GM21825 (cell line): ENCODE data around the gene POFUT1.
"Not testable (repeated sequence)": the region's sequence is repeated elsewhere in the genome, so short reads cannot be mapped to it uniquely, and the experiment has no call there.

Source experiments
- ATAC-seq: cut with Tn5 transposase; IDR thresholded peaks from one replicate; pipeline ENCODE4 v1.9.1; 2021; ENCODE audit warnings: mild to moderate bottlenecking, moderate library complexity; ENCODE audit not compliant: unreplicated experiment

POFUT1 gene

DNA sequence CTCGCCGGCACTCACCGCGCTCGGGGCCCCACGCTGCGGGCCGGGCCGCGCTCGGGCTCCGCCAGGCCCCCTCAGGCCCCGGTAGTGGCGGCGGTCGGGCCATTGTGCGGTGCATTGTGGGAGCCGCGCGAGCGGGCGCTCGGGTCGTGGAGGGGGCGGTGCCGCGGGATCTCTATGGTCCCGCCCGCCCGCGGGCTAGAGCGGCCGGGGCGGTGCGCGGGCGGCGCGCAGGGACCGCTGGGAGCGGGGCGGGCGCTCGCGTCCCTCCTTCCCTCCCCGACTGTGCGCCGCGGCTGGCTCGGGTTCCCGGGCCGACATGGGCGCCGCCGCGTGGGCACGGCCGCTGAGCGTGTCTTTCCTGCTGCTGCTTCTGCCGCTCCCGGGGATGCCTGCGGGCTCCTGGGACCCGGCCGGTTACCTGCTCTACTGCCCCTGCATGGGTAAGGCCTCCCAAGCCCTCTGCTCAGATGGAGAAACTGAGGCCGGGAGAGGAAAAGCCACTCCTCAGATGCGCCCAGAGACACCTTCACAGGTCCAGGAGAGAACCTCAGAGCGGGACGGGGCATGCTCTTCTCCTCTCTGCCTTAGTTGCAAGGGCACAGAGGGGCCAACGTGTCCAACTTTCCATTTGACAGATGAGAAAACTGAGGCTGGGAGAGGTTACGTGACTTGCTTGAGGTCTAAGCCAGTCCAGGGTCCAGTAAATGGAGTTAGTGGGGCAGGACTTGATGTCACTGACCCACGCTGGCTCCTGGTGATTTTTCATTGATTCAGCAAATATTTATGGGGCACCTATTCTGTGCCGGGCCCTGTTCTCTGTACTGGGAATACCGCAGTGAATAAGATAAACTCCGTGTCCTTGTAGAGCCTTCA, at the start of gene POFUT1, which contains the start of gene PLAGL2:
TSS of gene POFUT1 (plus strand) at position 255 of the 873 bp plus-strand sequence. CDS start at position 317, 62 bp downstream.
TSS of gene PLAGL2 (minus strand) at position 118 of the 873 bp plus-strand sequence. CDS start 5,565 bp downstream, outside the sequence.
- ATAC-seq = peak; percentile 87

GRCh38 chr20:32158351-32158750, 49.3 kb upstream of the POFUT1 start:
- ATAC-seq = no peak

GRCh38 chr20:32158943-32159660, 48.6 kb upstream of the POFUT1 start:
- no peak for ATAC-seq

DNA sequence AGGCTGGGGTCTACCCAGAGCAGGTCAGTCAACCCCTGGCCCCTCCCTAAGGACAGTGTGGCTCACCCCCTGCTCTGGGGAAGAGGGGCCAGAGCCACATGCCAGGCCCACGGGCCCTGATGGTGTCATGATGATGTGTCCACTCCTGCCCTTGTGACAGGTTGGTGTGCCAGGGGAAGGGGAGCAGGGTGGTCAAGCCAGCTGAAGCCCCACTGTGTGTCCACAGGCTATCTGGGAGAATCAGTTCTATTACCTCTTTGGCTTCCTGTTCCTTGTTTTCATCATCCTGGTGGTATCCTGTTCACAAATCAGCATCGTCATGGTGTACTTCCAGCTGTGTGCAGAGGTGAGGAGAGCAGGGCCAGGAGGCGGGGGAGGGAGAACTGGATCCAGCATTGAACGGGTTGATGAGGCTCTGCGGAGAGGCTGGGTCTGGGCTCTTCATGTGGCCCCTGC, 47.9 kb upstream of the POFUT1 start:
- no peak for ATAC-seq

DNA sequence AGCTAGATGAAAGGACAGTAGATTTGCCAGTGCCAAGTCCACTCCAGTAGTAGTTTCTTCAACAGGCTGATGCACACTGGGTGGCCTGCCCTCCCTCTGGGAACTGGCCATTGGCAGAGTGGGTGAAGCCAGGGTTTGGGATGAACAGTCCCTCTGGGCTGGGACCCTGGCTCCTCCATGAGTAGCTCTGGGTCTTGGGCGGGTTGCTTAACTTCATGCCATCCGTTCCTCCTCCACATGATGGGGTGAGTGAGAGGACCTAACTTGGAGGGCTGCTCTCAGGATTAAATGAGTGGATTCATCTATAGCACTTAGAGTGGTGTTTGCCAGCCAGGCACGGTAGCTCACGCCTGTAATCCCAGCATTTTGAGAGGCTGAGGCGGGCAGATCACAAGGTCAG, 47.3 kb upstream of the POFUT1 start:
- no peak for ATAC-seq

GRCh38 chr20:32162351-32162750, 45.3 kb upstream of the POFUT1 start:
- ATAC-seq = no peak

DNA sequence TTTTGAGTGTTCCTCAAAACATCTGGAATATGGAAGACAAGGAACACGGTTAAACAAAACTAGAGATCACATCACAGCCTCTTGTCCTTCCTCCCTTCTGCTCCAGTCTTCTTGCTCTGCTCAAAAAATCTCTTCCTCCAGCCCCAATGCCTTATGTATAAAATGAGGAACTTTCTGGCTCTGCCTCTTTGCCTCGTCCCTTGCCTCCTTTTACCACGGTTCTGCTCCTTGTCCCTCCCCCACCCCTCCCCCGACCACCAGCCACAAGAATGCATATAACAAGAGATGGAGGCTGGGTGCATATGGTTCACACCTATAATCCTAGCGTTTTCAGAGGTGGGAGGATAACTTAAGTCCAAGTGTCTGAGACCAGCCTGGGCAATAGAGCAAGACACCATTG, 43.7 kb upstream of the POFUT1 start:
- no peak for ATAC-seq

- ATAC-seq = no peak
Measured at GRCh38 chr20:32164984-32165735, 42.5 kb upstream of the POFUT1 start.

GRCh38 chr20:32165836-32166545, 41.7 kb upstream of the POFUT1 start:
- no peak for ATAC-seq

DNA sequence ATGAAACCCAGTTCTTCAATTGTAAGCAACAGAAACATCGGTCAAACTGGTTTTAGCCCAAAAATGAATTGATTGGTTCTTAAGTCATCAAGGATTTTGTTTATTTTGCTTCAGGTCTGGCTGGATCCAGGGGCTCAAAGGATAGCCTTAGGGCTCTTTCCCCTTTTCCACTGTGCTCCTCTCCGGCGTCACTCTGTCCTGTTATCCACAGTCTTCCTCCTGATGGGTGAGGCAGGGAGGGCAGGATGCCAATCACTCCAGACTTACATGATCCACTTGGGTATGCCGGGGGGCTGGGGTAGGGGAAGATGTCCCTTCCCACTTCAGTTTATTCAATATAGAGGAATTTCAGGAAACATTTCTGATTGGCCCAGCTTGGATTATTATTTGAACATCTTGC, 40.1 kb upstream of the POFUT1 start:
- ATAC-seq = no peak

DNA sequence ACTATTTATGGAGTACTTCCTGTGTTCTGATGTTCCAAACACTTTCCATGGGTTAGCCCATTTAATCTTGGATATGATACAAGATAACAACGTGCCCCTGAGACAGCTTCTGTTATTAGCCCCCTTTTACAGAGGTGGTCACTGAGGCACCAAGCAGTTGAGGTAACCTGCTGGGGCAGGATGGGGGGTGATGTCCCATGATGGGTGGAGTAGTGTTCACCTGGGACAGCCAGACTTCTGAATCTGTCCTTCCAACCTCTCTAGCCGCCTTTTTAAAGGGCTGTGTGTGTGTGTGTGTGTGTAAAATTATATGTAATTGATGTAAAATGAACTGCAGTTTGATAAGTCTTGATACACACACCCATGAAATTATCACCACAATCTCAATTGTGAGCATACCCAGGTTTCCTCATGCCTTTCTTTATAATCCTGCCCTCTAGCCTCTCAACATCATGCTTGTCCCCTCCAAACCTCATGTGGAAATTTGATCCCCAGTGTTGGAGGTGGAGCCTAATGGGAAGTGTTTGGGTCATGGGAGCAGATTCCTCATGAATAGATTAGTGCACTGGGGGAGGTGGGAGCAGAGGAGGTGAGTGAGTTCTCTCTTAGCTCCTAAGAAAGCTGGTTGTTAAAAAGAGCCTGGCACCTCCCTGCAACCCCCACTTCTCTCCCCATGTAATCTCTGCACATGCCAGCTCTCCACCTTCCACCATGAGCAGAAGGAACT, 39.3 kb upstream of the POFUT1 start:
- no peak for ATAC-seq

- not testable (repeated sequence) for ATAC-seq
Measured at GRCh38 chr20:32177696-32178095, 30.0 kb upstream of the POFUT1 start.

DNA sequence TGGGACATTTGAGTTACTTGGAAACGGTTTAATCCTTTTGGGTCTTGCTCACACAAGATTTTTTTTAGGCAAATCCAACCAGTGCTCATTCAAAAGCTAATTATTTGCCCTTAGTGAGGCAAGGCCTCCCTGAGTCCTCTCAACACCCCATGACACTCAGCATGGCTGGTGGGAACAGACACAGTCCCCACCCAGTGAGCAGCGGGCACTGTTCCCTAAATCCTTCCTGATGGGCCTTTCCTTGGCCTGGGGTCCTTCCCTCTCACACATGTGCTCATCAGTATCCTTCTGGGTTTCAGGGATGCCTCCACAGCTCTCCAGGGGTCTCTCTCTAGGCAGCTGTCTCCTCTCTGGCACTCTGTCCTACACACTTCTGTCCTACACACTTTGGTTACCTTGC, 28.2 kb upstream of the POFUT1 start:
- no peak for ATAC-seq

DNA sequence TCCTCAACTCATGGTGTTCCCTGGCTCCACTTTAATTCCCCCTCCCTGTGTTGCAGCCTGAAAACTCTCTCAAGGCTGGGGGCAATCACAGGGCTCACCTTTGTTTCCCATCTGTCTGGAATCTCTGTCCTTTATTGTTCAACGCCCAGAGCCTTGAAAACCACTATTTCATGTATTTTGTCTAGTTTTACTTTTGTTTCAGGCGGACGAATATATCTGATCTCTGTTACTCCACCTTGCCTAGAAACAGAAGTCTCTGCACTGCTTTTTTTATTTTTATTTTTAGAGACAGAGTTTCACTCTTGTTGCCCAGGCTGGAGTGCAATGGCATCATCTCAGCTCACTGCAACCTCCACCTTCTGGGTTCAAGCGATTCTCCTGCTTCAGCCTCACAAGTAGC, 27.7 kb upstream of the POFUT1 start:
- no peak for ATAC-seq

DNA sequence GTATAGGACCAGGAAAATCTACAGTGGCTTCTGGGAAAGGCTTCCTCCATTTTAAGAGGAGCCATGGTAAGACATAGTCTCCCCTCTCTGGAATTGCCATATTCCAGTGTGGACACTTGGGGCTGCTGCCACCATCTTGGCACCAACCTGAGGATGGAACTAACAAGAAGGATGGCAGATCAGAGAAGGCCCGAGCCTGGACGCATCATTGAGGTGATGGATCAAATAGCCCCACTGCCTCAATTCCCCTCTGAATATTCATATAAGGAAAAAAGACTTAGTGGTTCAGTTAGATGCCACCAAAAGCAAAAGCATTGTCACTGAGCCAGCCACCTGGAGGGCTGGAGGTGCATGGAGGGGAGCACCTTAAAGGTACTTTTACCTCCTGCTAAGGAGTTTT, 26.1 kb upstream of the POFUT1 start:
- no peak for ATAC-seq

GRCh38 chr20:32183947-32184635, 23.6 kb upstream of the POFUT1 start:
- ATAC-seq = no peak

DNA sequence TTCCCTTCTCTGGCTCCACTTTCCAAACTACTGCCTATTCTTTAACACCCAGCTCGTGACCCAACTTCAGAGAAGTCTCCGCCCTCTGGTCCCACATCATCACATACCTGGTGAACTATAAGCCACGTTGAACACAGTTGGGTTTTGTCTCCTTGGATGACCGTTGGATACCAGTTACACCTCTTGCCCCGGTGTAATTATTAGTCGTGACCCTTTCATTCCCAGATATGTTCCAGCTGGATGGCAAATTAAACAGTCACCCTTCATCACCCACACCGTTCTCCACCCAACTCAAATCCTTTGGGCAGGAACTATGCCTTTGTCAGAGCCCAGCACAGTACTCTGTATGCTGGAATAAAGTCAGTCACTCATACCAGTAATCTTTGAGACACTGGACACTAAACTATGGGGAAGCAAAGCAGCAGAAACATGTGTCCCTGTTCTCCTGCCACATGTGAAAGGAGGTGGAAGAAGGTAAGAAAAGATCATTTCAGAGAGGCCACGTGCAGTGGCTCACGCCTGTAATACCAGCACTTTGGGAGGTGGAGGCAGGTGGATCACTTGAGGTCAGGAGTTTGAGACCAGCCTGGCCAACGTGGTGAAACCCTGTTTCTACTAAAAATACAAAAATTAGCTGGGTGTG, 22.6 kb upstream of the POFUT1 start:
- ATAC-seq = no peak

GRCh38 chr20:32186506-32186905, 21.2 kb upstream of the POFUT1 start:
- no peak for ATAC-seq
